Measurements from ENCODE around the gene SOBP. TPM values are rescaled to one million over a fixed set of nuclear protein-coding genes. Genes with fewer than 3 reads are reported as not detected.

SOBP gene
- total RNA-seq, 1 donor from 2014 or later, result 24.0 TPM

DNA sequence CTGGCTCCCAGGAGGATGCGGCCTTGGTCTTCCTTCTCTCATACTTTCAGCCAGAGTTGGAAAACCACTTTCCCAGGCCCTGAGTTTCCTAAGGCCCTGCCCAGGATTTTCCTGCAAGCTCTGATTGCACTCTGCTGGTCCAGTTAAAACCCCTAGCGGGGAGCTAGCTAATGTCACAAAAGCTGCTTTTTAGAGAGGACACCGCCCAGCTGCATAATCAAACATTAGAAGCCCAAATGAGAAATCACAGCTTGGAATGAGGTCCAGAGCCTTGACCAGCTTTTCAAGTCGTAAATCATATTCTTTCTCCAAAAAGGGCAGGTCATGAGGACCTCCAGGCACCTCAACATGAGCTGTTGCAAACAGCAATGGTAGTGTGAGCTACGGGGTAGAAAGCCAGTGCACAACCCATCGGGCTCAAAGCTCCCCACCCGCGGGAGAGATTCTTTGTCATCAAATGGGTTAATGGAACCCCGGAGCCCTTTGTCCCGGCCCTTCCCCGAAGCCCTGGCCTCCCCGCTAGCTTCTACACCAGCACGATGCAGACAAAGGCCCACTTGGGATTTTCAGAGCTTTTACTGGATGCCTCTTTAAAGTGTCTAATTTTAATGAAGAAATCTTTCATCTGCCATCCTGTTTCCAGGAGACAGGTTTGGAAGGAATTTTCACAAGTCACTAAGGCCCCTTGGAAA lies 200.2 kb downstream of the SOBP start:
- DNase-seq (ENCODE audit: low read depth, low spot score), result no peak
- peak overlapping the region; percentile 38 for H3K4me3 Mint-ChIP-seq
- H3K9me3 Mint-ChIP-seq, result peaks cover 13% of the 10 kb centered on the region
- H3K27ac Mint-ChIP-seq (ENCODE audit: unreplicated experiment), result peak overlapping the region; percentile 45
- peaks cover 24% of the 10 kb centered on the region for H3K4me1 Mint-ChIP-seq
- H3K27me3 Mint-ChIP-seq (ENCODE audit: low read depth), result no peaks in the 10 kb centered on the region
- TF ChIP-seq CTCF (conservative IDR thresholded peaks at IDR 0.05), result no peak
- peaks cover 6% of the 10 kb centered on the region for H3K36me3 Mint-ChIP-seq (ENCODE audit: low read depth)

GRCh38 chr6:107690643-107691061 lies 200.7 kb downstream of the SOBP start:
- no peak for DNase-seq (ENCODE audit: low read depth, low spot score)
- Mint-ChIP-seq H3K9me3 (peaks cover 13% of the 10 kb centered on the region), H3K27me3 (ENCODE audit: low read depth) (no peaks in the 10 kb centered on the region), H3K27ac (ENCODE audit: unreplicated experiment) (peak overlapping the region; percentile 57), H3K36me3 (ENCODE audit: low read depth) (peaks cover 6% of the 10 kb centered on the region), H3K4me1 (peaks cover 24% of the 10 kb centered on the region), H3K4me3 (peak overlapping the region; percentile 38)
- TF ChIP-seq CTCF (conservative IDR thresholded peaks at IDR 0.05), result no peak

GRCh38 chr6:107691062-107691751 lies 201.3 kb downstream of the SOBP start:
- H3K36me3 Mint-ChIP-seq (ENCODE audit: low read depth), result peaks cover 6% of the 10 kb centered on the region
- H3K4me3 Mint-ChIP-seq, result no peak overlapping the region
- DNase-seq (ENCODE audit: low read depth, low spot score), result no peak
- H3K27ac Mint-ChIP-seq (ENCODE audit: unreplicated experiment), result peak overlapping the region; percentile 94
- peaks cover 11% of the 10 kb centered on the region for H3K9me3 Mint-ChIP-seq
- H3K4me1 Mint-ChIP-seq, result peaks cover 24% of the 10 kb centered on the region
- no peak for TF ChIP-seq CTCF (conservative IDR thresholded peaks at IDR 0.05)
- H3K27me3 Mint-ChIP-seq (ENCODE audit: low read depth), result no peaks in the 10 kb centered on the region

- no peak overlapping the region for H3K27ac Mint-ChIP-seq (ENCODE audit: unreplicated experiment)
Observed at GRCh38 chr6:107692351-107692750, 202.4 kb downstream of the SOBP start.

More at GRCh38 chr6:107692351-107692750, 202.4 kb downstream of the SOBP start:
- H3K4me1 Mint-ChIP-seq, result peaks cover 24% of the 10 kb centered on the region
- DNase-seq (ENCODE audit: low read depth, low spot score), result no peak
- no peak overlapping the region for H3K4me3 Mint-ChIP-seq
- TF ChIP-seq CTCF (conservative IDR thresholded peaks at IDR 0.05), result no peak
- H3K36me3 Mint-ChIP-seq (ENCODE audit: low read depth), result no peaks in the 10 kb centered on the region
- no peaks in the 10 kb centered on the region for H3K27me3 Mint-ChIP-seq (ENCODE audit: low read depth)
- H3K9me3 Mint-ChIP-seq, result peaks cover 7% of the 10 kb centered on the region
